HS-27A (cell line): ENCODE results near the gene KIRREL1.

Experiments
- DNase-seq: peaks from one replicate; pipeline ENCODE4 v3.0.0-alpha.2; 2012; ENCODE audit warnings: low read depth, missing footprints

Gene KIRREL1

GRCh38 chr1:157975228-157975950, 18.1 kb upstream of the KIRREL1 start:
- DNase-seq: no peak

- DNase-seq: no peak
Measured at GRCh38 chr1:157976888-157977287, 16.6 kb upstream of the KIRREL1 start.

GRCh38 chr1:157978586-157979403, 14.7 kb upstream of the KIRREL1 start:
- DNase-seq: no peak

GRCh38 chr1:157982136-157982535, 11.3 kb upstream of the KIRREL1 start:
- DNase-seq: no peak

GRCh38 chr1:157983787-157984186, 9.7 kb upstream of the KIRREL1 start:
- DNase-seq: no peak

- no peak for DNase-seq
Measured at GRCh38 chr1:157984469-157984868, 9.0 kb upstream of the KIRREL1 start.

GRCh38 chr1:157985473-157985872, 8.0 kb upstream of the KIRREL1 start:
- no peak for DNase-seq

GRCh38 chr1:157988002-157988401, 5.4 kb upstream of the KIRREL1 start:
- no peak for DNase-seq

GRCh38 chr1:157992031-157992832, 1.2 kb upstream of the KIRREL1 start:
- DNase-seq: no peak

- DNase-seq: no peak
Measured at GRCh38 chr1:157992833-157993146, 655 bp upstream of the KIRREL1 start.

- DNase-seq: no peak
Measured at GRCh38 chr1:157993918-157994605, 617 bp downstream of the KIRREL1 start.

- no peak for DNase-seq
Measured at GRCh38 chr1:157994704-157995582, 1.5 kb downstream of the KIRREL1 start.

- no peak for DNase-seq
Measured at GRCh38 chr1:157995583-157996169, 2.2 kb downstream of the KIRREL1 start.

- DNase-seq: no peak
Measured at GRCh38 chr1:157996433-157996832, 3.0 kb downstream of the KIRREL1 start.

GRCh38 chr1:158000507-158000906, 7.1 kb downstream of the KIRREL1 start:
- no peak for DNase-seq

GRCh38 chr1:158002022-158002630, 8.7 kb downstream of the KIRREL1 start:
- no peak for DNase-seq

GRCh38 chr1:158002631-158003405, 9.4 kb downstream of the KIRREL1 start:
- DNase-seq: no peak

- DNase-seq: no peak
Measured at GRCh38 chr1:158003406-158003800, 10.0 kb downstream of the KIRREL1 start.

GRCh38 chr1:158005224-158005623, 11.8 kb downstream of the KIRREL1 start:
- DNase-seq: no peak

- no peak for DNase-seq
Measured at GRCh38 chr1:158007180-158007579, 13.7 kb downstream of the KIRREL1 start.
